ENCODE data around the gene RAB37.

The RAB37 gene

DNA sequence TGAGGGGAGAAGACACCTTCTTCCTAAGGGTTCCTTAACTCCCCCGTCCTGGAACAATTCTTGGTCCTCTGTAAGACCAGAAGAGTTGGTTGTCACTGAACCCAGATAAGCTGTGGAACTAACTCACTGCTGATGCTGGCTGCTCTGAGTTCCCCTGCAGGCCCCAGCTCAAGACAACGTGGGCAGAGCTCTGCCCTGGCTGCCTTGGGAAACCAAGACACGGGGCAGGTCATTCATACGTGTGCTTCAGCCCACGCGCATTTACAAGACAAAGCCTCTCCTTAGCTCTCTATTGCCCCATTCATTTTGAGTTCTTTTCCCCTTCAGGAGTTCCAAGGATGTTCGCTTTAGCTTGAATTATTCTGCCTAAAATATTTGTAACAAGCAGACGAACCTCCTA, 42.4 kb downstream of the RAB37 start:
- no peaks in the 10 kb centered on the region for H3K9me3 ChIP-seq (ENCODE audit: control insufficient read depth in 2 of 2, low read length in 2 of 2)
- H3K36me3 ChIP-seq (ENCODE audit: control insufficient read depth in 2 of 2, insufficient read depth in 2 of 2, low read length in 2 of 2), result peaks cover 8 to 9% of the 10 kb centered on the region in 2 donors
- peaks cover 23% of the 10 kb centered on the region for H3K4me1 ChIP-seq (ENCODE audit: control insufficient read depth, insufficient read depth, low read length)
- no peak overlapping the region for H3K9ac ChIP-seq (ENCODE audit: low read length in 2 of 2)
- H3K27me3 ChIP-seq (ENCODE audit: control insufficient read depth in 1 of 2, insufficient read depth in 2 of 2, low read length in 2 of 2), result no peaks in the 10 kb centered on the region
- no peak overlapping the region for H3K4me3 ChIP-seq (ENCODE audit: low read length in 2 of 2)
- H3K27ac ChIP-seq (ENCODE audit: low read length), result no peak overlapping the region

GRCh38 chr17:74779948-74780400, 42.9 kb downstream of the RAB37 start:
- Histone ChIP-seq H3K27ac (ENCODE audit: low read length) (no peak overlapping the region), H3K9ac (ENCODE audit: low read length in 2 of 2) (no peak overlapping the region), H3K4me1 (ENCODE audit: control insufficient read depth, insufficient read depth, low read length) (peaks cover 23% of the 10 kb centered on the region), H3K36me3 (ENCODE audit: control insufficient read depth in 2 of 2, insufficient read depth in 2 of 2, low read length in 2 of 2) (peaks cover 8 to 9% of the 10 kb centered on the region in 2 donors), H3K9me3 (ENCODE audit: control insufficient read depth in 2 of 2, low read length in 2 of 2) (no peaks in the 10 kb centered on the region), H3K27me3 (ENCODE audit: control insufficient read depth in 1 of 2, insufficient read depth in 2 of 2, low read length in 2 of 2) (no peaks in the 10 kb centered on the region), H3K4me3 (ENCODE audit: low read length in 2 of 2) (no peak overlapping the region)

DNA sequence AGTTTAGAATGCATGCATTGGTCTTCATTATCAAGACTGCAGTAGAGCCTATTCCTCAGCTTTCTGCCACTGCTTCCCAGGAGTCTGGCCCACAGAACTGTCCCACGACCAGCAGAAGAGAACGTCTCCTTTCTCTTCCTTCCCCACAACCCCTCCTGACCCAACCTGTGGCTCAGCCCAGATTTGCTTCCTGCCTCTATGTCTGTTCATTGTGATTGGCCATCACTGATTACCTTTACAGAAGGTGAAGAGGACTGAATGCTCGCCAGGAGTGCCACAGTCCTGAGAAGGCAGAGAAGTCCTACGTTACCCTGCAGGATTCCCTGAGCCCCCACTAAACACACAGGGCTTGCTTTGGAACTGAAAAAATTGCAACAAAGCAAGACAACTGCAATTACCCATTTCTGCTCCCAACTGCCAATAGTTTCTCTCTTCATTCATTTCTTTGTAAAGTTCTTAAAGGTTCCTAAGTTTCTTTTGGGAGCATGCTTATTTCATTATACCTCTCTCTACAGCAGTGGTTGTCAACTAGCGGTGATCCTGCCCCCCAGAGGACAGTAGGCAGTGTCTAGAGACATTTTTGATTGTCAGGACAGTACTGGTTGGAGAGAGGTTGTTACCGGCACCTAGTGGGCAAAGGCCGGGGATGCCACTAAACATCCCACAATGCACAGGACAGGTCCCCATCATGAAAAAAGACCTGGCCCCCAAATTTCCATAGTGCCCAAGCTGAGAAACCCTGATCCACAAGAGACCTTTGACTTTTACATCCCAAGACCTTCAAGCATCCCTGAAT, 43.6 kb downstream of the RAB37 start:
- H3K9me3 ChIP-seq (ENCODE audit: control insufficient read depth in 2 of 2, low read length in 2 of 2), result no peaks in the 10 kb centered on the region
- H3K9ac ChIP-seq (ENCODE audit: low read length in 2 of 2), result no peak overlapping the region
- peaks cover 8 to 9% of the 10 kb centered on the region in 2 donors for H3K36me3 ChIP-seq (ENCODE audit: control insufficient read depth in 2 of 2, insufficient read depth in 2 of 2, low read length in 2 of 2)
- no peak overlapping the region for H3K4me3 ChIP-seq (ENCODE audit: low read length in 2 of 2)
- H3K27ac ChIP-seq (ENCODE audit: low read length), result no peak overlapping the region
- H3K4me1 ChIP-seq (ENCODE audit: control insufficient read depth, insufficient read depth, low read length), result peaks cover 16% of the 10 kb centered on the region
- no peaks in the 10 kb centered on the region for H3K27me3 ChIP-seq (ENCODE audit: control insufficient read depth in 1 of 2, insufficient read depth in 2 of 2, low read length in 2 of 2)

- no peak overlapping the region for H3K27ac ChIP-seq (ENCODE audit: low read length)
- no peaks in the 10 kb centered on the region for H3K4me1 ChIP-seq (ENCODE audit: control insufficient read depth, insufficient read depth, low read length)
- no peaks in the 10 kb centered on the region for H3K9me3 ChIP-seq (ENCODE audit: control insufficient read depth in 2 of 2, low read length in 2 of 2)
- no peak overlapping the region for H3K4me3 ChIP-seq (ENCODE audit: low read length in 2 of 2)
- H3K9ac ChIP-seq (ENCODE audit: low read length in 2 of 2), result no peak overlapping the region
- no peaks in the 10 kb centered on the region for H3K27me3 ChIP-seq (ENCODE audit: control insufficient read depth in 1 of 2, insufficient read depth in 2 of 2, low read length in 2 of 2)
- peaks cover 12 to 14% of the 10 kb centered on the region in 2 donors for H3K36me3 ChIP-seq (ENCODE audit: control insufficient read depth in 2 of 2, insufficient read depth in 2 of 2, low read length in 2 of 2)
Measured at GRCh38 chr17:74782571-74782970, 45.5 kb downstream of the RAB37 start.

- Histone ChIP-seq H3K9me3 (ENCODE audit: control insufficient read depth in 2 of 2, low read length in 2 of 2) (no peaks in the 10 kb centered on the region), H3K36me3 (ENCODE audit: control insufficient read depth in 2 of 2, insufficient read depth in 2 of 2, low read length in 2 of 2) (peaks cover 12 to 14% of the 10 kb centered on the region in 2 donors), H3K4me3 (ENCODE audit: low read length in 2 of 2) (no peak overlapping the region), H3K27me3 (ENCODE audit: control insufficient read depth in 1 of 2, insufficient read depth in 2 of 2, low read length in 2 of 2) (no peaks in the 10 kb centered on the region), H3K9ac (ENCODE audit: low read length in 2 of 2) (no peak overlapping the region), H3K27ac (ENCODE audit: low read length) (no peak overlapping the region), H3K4me1 (ENCODE audit: control insufficient read depth, insufficient read depth, low read length) (no peaks in the 10 kb centered on the region)
Measured at GRCh38 chr17:74784125-74784810, 47.2 kb downstream of the RAB37 start.

DNA sequence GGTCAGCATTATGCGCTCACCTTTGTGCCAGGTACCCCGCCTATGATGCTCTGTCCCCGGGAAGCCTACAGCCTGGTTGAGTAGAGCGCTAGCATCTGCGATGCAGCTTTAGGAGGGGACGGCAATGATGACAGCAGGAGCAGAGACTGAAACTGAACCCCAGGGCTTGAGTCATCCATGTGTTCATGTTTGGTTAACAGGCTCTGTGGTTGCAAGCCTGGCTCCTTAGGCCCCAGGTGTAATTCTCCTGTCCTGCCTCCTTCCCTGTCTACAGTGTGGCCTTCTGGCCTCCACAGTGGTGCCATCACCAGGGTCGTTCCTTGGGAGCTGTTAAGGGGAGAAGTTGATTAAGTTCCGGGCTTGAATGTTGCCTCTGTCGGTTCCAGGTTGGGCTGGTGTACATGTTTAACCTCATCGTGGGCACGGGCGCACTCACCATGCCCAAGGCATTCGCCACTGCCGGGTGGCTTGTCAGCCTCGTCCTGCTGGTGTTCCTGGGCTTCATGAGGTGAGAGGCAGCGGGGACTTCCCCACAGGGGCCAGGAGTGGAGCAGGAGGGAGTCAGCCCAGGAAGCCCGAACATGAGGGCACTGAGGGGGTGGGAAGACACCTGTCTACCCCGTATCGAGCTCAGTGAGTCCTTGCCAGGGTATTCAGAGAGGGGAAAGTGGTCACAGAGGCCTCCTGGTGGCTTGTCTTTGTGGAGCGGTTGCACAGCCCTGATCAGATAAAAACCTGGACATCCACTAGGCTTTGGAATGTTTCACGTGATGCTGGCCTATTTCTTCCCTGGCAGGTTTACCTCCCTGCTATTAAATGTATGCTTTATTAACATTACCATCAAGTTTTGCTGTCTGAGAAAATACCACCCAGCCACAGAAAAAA, 48.3 kb downstream of the RAB37 start:
- Histone ChIP-seq H3K4me1 (ENCODE audit: control insufficient read depth, insufficient read depth, low read length) (no peaks in the 10 kb centered on the region), H3K27me3 (ENCODE audit: control insufficient read depth in 1 of 2, insufficient read depth in 2 of 2, low read length in 2 of 2) (no peaks in the 10 kb centered on the region), H3K9ac (ENCODE audit: low read length in 2 of 2) (no peak overlapping the region), H3K36me3 (ENCODE audit: control insufficient read depth in 2 of 2, insufficient read depth in 2 of 2, low read length in 2 of 2) (peaks cover 10 to 12% of the 10 kb centered on the region in 2 donors), H3K27ac (ENCODE audit: low read length) (no peak overlapping the region), H3K4me3 (ENCODE audit: low read length in 2 of 2) (no peak overlapping the region), H3K9me3 (ENCODE audit: control insufficient read depth in 2 of 2, low read length in 2 of 2) (no peaks in the 10 kb centered on the region)

GRCh38 chr17:74785981-74786360, 48.9 kb downstream of the RAB37 start:
- Histone ChIP-seq H3K9ac (ENCODE audit: low read length in 2 of 2) (no peak overlapping the region), H3K4me3 (ENCODE audit: low read length in 2 of 2) (no peak overlapping the region), H3K36me3 (ENCODE audit: control insufficient read depth in 2 of 2, insufficient read depth in 2 of 2, low read length in 2 of 2) (peaks cover 4 to 14% of the 10 kb centered on the region in 2 donors), H3K4me1 (ENCODE audit: control insufficient read depth, insufficient read depth, low read length) (no peaks in the 10 kb centered on the region), H3K9me3 (ENCODE audit: control insufficient read depth in 2 of 2, low read length in 2 of 2) (no peaks in the 10 kb centered on the region), H3K27me3 (ENCODE audit: control insufficient read depth in 1 of 2, insufficient read depth in 2 of 2, low read length in 2 of 2) (no peaks in the 10 kb centered on the region), H3K27ac (ENCODE audit: low read length) (no peak overlapping the region)

DNA sequence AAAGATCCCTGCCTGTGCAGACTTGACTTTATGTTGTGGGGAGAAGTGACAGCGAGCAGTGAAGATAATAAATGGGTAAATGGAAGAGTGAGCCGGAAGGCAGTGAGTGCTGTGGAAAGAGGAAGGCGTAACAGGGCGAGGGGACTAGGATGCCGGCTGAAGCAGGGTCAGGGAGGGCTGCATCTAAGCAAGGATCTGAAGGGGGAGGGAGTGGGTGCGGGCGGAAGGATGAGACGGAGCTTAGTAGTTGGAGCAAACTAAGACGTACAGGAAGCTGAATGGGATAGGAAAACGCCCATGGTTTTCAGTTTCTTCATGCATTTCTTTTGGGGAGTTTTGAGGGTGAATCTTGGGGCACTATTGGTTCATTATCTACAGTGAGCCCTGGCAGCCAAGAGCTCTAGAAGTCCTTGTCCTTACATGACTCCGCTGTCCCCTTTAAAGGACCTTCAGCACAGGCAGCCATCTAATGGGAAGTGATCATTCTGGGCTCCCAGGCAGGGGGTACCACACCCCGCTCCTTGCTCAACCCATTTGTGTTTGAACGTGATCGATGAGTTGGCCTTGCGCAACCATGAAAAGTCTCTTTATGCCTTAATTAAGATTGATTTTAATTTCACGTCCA, 49.5 kb downstream of the RAB37 start:
- H3K4me1 ChIP-seq (ENCODE audit: control insufficient read depth, insufficient read depth, low read length), result no peaks in the 10 kb centered on the region
- no peak overlapping the region for H3K4me3 ChIP-seq (ENCODE audit: low read length in 2 of 2)
- peaks cover 4 to 14% of the 10 kb centered on the region in 2 donors for H3K36me3 ChIP-seq (ENCODE audit: control insufficient read depth in 2 of 2, insufficient read depth in 2 of 2, low read length in 2 of 2)
- H3K9me3 ChIP-seq (ENCODE audit: control insufficient read depth in 2 of 2, low read length in 2 of 2), result no peaks in the 10 kb centered on the region
- no peaks in the 10 kb centered on the region for H3K27me3 ChIP-seq (ENCODE audit: control insufficient read depth in 1 of 2, insufficient read depth in 2 of 2, low read length in 2 of 2)
- no peak overlapping the region for H3K9ac ChIP-seq (ENCODE audit: low read length in 2 of 2)
- no peak overlapping the region for H3K27ac ChIP-seq (ENCODE audit: low read length)

DNA sequence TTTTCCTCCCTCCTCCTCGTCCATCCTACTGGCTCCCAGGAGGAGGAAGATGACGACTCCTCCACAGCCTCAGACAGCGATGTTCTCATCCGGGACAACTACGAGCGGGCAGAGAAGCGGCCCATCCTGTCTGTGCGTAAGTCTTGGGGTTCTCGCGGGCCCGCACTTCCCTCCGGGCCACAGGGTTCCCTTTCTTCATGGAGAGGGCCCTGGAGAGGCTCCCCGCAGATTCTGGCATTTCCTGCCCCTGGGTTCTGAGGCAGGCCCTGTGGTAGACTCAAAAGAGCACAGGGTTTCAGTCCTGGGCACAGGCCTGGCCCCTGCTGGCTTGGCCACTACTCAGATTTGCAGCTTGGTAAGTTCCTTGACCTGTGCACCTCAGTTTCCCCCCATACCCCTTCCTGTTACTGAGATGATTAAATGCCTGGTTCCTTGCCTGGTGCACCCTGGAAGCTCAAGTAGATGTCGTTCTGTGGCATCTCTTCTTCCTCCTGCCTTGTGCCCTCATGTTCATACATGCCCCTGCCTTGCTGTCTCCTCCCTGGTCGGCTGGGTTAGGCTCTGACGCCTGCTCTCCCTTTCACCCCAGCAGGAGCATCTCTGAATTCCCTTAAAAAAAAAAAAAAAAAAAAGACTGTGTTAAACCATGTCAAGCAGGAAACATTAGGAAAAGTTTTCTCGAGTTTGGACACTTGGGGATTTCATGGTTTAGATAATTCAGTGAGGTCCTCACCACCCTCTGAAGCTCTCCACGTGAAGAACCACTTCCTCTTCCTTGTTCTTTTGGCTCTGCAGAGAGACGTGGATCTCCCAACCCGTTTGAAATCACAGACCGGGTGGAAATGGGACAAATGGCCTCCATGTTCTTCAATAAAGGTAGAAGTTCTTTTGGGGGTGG, 53.4 kb downstream of the RAB37 start:
- no peaks in the 10 kb centered on the region for H3K4me1 ChIP-seq (ENCODE audit: control insufficient read depth, insufficient read depth, low read length)
- no peaks in the 10 kb centered on the region for H3K27me3 ChIP-seq (ENCODE audit: control insufficient read depth in 1 of 2, insufficient read depth in 2 of 2, low read length in 2 of 2)
- H3K9me3 ChIP-seq (ENCODE audit: control insufficient read depth in 2 of 2, low read length in 2 of 2), result no peaks in the 10 kb centered on the region
- H3K9ac ChIP-seq (ENCODE audit: low read length in 2 of 2), result no peak overlapping the region
- peaks cover 23 to 33% of the 10 kb centered on the region in 2 donors for H3K36me3 ChIP-seq (ENCODE audit: control insufficient read depth in 2 of 2, insufficient read depth in 2 of 2, low read length in 2 of 2)
- no peak overlapping the region for H3K4me3 ChIP-seq (ENCODE audit: low read length in 2 of 2)
- no peak overlapping the region for H3K27ac ChIP-seq (ENCODE audit: low read length)

All from stomach smooth muscle (tissue), 2 donors.